Measurements from ENCODE around the gene IL5.

IL5 gene

DNA sequence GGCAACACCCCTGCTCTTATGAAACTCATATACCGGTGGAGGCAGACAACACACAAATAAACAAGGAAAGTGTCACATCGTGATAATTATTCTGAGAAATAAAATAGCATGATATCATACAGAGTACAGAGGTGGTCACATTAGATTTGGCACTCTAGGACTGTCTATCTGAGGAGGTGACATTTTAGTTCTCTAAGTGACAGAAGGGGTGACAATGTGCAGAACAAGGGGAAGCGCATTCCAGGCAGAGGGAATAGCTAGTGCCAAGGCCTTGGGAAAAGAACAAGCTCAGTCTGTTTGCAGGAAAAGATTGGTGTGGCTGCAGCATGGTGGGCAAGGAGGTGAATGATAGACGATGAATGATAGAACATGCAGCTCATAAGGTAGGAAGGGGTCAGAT, 40.1 kb downstream of the IL5 start:
- peaks cover 28% of the 10 kb centered on the region for H3K4me1 ChIP-seq (ENCODE audit: low read length)
- no peaks in the 10 kb centered on the region for H4K20me1 ChIP-seq (ENCODE audit: insufficient read depth, low read length)
- H3K36me3 ChIP-seq (replicated peaks; ENCODE audit: low read depth, low read length): no peaks in the 10 kb centered on the region
- H3K9me3 ChIP-seq (ENCODE audit: insufficient read depth, low read length): no peaks in the 10 kb centered on the region
- no peak overlapping the region for H3K4me3 ChIP-seq (ENCODE audit: low read length)
- H3K4me2 ChIP-seq (ENCODE audit: low read length): no peak overlapping the region
- no peak overlapping the region for H2AFZ ChIP-seq (ENCODE audit: low read depth, low read length)
- no peak overlapping the region for H3K9ac ChIP-seq (ENCODE audit: low read length)
- H3K27ac ChIP-seq (ENCODE audit: low read length): no peak overlapping the region
- H3K27me3 ChIP-seq (ENCODE audit: low read depth, low read length): no peaks in the 10 kb centered on the region
- no peaks in the 10 kb centered on the region for H3K79me2 ChIP-seq (ENCODE audit: low read length)
- no peak for TF ChIP-seq EZH2phosphoT487 (IDR thresholded peaks at IDR 0.05; ENCODE audit: low read depth)
- TF ChIP-seq, protein P1, sequence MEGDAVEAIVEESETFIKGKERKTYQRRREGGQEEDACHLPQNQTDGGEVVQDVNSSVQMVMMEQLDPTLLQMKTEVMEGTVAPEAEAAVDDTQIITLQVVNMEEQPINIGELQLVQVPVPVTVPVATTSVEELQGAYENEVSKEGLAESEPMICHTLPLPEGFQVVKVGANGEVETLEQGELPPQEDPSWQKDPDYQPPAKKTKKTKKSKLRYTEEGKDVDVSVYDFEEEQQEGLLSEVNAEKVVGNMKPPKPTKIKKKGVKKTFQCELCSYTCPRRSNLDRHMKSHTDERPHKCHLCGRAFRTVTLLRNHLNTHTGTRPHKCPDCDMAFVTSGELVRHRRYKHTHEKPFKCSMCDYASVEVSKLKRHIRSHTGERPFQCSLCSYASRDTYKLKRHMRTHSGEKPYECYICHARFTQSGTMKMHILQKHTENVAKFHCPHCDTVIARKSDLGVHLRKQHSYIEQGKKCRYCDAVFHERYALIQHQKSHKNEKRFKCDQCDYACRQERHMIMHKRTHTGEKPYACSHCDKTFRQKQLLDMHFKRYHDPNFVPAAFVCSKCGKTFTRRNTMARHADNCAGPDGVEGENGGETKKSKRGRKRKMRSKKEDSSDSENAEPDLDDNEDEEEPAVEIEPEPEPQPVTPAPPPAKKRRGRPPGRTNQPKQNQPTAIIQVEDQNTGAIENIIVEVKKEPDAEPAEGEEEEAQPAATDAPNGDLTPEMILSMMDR (IDR thresholded peaks at IDR 0.05; ENCODE audit: low read depth, low read length): no peak

DNA sequence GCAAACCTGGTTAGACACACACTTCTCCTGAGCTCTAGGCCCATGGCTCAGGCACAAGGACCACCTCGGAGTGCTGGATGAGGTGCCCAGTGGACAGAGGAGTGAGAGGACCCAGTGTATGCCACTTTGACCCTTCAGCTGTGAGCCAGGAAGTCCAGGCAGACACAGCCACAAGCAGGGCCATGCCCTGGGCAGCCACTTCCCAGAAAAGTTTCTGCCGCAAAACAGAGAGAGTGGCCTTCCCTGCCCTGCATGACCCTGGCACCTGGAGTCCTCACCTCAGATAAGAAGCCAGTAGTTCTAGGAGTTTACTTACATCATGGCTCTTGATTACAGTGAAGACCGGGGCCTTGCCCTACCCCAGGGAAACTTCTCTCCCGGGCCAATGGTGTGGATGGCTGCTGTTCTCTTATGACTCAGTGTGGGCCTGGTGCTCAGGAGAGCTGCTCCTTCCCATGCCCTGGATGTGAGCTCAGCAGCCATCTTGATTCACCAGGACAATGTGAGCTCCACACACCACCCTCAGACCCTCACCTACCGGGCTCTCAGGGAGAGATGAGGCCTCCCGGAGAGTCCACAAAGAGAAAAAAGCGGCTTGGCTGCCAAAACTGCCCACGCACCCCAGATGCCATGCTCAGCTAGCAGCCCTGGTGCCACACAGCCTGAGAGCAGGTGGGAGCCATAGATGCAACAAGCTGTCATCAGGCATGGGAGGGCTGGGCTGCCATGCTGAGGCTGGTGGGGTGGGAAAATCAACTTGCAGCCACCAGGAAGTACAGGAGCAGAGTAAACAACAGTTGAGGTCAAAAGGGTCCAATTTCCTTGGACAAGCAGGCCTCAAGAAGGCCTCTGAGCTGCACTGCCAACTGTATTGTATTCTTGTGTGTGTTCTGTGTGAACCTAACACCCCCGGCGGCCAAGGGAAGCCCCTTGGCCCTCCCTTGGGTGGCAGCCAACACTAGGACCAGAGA, 41.1 kb downstream of the IL5 start:
- TF ChIP-seq, protein P1 (IDR thresholded peaks at IDR 0.05; ENCODE audit: low read depth, low read length): no peak
- TF ChIP-seq EZH2phosphoT487 (IDR thresholded peaks at IDR 0.05; ENCODE audit: low read depth): no peak
- H3K4me2 ChIP-seq (ENCODE audit: low read length): no peak overlapping the region
- H3K79me2 ChIP-seq (ENCODE audit: low read length): no peaks in the 10 kb centered on the region
- no peak overlapping the region for H2AFZ ChIP-seq (ENCODE audit: low read depth, low read length)
- no peaks in the 10 kb centered on the region for H4K20me1 ChIP-seq (ENCODE audit: insufficient read depth, low read length)
- peaks cover 34% of the 10 kb centered on the region for H3K4me1 ChIP-seq (ENCODE audit: low read length)
- H3K9me3 ChIP-seq (ENCODE audit: insufficient read depth, low read length): no peaks in the 10 kb centered on the region
- no peak overlapping the region for H3K9ac ChIP-seq (ENCODE audit: low read length)
- no peaks in the 10 kb centered on the region for H3K27me3 ChIP-seq (ENCODE audit: low read depth, low read length)
- H3K36me3 ChIP-seq (replicated peaks; ENCODE audit: low read depth, low read length): no peaks in the 10 kb centered on the region
- no peak overlapping the region for H3K27ac ChIP-seq (ENCODE audit: low read length)
- no peak overlapping the region for H3K4me3 ChIP-seq (ENCODE audit: low read length)

DNA sequence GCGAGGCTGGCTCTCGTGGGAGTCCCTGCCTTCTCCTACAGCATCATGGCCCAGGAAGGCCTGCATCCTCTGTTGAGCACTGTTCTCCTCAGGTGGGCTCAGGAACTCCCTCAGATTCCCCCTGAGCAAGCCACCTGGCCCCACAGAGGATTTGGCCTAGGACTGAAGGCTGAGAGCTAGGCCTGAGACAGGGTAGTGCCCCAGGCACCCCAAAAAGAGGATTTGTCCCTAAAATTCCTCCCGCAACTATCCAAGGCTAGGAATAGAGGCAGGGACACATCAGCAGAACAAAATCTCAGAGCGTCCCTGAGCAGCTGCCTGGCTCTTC, 41.7 kb downstream of the IL5 start:
- peak overlapping the region; percentile 57; the same call in 1 of the 2 replicates for H2AFZ ChIP-seq (ENCODE audit: low read depth, low read length)
- no peaks in the 10 kb centered on the region for H3K27me3 ChIP-seq (ENCODE audit: low read depth, low read length)
- peaks cover 35% of the 10 kb centered on the region for H3K4me1 ChIP-seq (ENCODE audit: low read length)
- no peaks in the 10 kb centered on the region for H4K20me1 ChIP-seq (ENCODE audit: insufficient read depth, low read length)
- H3K9ac ChIP-seq (ENCODE audit: low read length): no peak overlapping the region
- no peaks in the 10 kb centered on the region for H3K9me3 ChIP-seq (ENCODE audit: insufficient read depth, low read length)
- H3K36me3 ChIP-seq (replicated peaks; ENCODE audit: low read depth, low read length): no peaks in the 10 kb centered on the region
- peak overlapping the region; percentile 70 for H3K4me2 ChIP-seq (ENCODE audit: low read length)
- no peak overlapping the region for H3K4me3 ChIP-seq (ENCODE audit: low read length)
- H3K27ac ChIP-seq (ENCODE audit: low read length): no peak overlapping the region
- TF ChIP-seq, protein P1 (IDR thresholded peaks at IDR 0.05; ENCODE audit: low read depth, low read length): no peak
- H3K79me2 ChIP-seq (ENCODE audit: low read length): no peaks in the 10 kb centered on the region

DNA sequence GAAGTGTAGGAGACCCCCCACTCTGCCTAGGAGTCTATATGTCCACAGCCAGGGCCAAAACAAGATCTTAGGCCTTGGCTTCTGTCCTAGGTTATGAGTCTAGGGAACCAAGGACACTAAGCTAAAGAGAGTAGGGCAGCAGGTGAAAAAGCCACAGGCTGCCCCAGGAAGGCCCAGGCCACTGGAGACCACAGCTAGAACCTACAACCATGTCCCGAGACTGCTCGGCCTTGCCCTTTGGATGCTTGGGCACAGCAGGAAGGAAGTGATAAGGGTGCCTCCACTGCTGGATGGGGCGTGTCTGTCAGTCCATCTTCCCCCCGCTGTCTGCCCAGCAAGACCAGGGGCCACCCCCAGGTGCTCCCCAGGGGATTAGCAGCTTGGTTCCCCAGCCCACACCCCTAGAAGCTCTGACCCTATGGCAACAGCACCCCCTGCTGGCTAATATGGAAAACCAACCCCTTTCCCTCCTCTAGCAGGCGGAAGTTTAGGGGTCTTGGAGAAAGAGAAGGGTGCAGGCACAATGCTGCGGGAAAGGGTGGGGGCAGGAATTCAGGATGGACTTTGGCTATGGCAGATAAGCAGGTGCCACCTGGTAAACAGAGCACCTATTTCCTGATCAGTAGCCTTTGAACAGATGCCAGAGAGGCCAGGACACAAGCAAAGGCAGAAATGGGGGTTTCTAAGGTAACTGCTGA, 42.2 kb downstream of the IL5 start:
- Histone ChIP-seq H3K4me1 (ENCODE audit: low read length) (peaks cover 30% of the 10 kb centered on the region), H2AFZ (ENCODE audit: low read depth, low read length) (peak overlapping the region; percentile 57; the same call in 1 of the 2 replicates), H3K4me3 (ENCODE audit: low read length) (peak overlapping the region; percentile 39), H3K9me3 (ENCODE audit: insufficient read depth, low read length) (no peaks in the 10 kb centered on the region), H4K20me1 (ENCODE audit: insufficient read depth, low read length) (no peaks in the 10 kb centered on the region), H3K4me2 (ENCODE audit: low read length) (peak overlapping the region; percentile 70), H3K27me3 (ENCODE audit: low read depth, low read length) (no peaks in the 10 kb centered on the region), H3K9ac (ENCODE audit: low read length) (peak overlapping the region; percentile 26), H3K27ac (ENCODE audit: low read length) (no peak overlapping the region), H3K36me3 (replicated peaks; ENCODE audit: low read depth, low read length) (no peaks in the 10 kb centered on the region), H3K79me2 (ENCODE audit: low read length) (no peaks in the 10 kb centered on the region)
- TF ChIP-seq, protein P1 (IDR thresholded peaks at IDR 0.05; ENCODE audit: low read depth, low read length): peak; percentile 83
- TF ChIP-seq EZH2phosphoT487 (IDR thresholded peaks at IDR 0.05; ENCODE audit: low read depth): no peak

All from OCI-LY3 (cell line).